CD4-positive, alpha-beta T cell treated with Interleukin-10 for 1 hour (primary cell): ENCODE data around the gene DNHD1.

Source experiments
- DNase-seq: peaks from one replicate; pipeline ENCODE4 v3.0.0-alpha.2; 2020

Gene DNHD1

DNA sequence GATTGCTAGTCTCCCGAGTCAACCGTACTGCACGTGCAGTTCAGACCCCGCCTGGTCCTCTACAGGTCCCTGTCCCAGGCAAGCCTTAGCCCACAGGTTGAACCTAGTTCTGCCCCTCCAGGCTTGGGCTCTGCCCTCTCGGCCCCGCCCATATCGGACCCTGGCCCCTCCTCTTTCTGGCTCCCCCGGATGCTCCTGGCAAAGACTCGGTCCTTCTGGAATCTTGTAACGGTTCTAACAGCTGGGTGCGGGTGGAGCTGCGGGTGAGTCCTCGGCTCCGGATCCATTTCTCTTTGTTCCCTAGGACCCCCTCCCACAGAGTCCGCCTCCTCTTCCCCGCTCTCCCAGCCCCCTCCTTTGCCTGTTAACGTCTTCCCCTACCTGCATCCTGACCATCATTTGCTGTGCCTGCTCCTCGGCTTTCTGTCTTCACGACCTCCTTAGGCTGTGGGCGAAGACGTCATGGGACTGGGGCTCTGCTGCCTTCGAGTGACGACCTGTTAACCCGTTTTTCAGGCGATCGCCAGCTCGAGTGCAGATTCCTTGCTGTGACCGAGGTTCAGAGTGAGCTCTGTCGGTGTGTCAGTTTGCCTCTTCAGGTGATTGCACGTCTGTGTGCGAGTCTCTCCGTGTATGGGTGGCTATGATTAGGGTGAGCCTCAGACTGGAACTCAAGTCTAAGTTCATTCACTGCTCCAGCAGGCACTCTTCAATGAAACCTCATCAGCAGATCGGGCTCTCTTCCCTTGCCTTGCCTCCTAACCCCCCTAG is at the start of gene DNHD1:
Gene DNHD1 (plus strand): TSS at position 212 of the 771 bp plus-strand sequence. CDS start 936 bp downstream, outside the sequence.
- no peak for DNase-seq

DNA sequence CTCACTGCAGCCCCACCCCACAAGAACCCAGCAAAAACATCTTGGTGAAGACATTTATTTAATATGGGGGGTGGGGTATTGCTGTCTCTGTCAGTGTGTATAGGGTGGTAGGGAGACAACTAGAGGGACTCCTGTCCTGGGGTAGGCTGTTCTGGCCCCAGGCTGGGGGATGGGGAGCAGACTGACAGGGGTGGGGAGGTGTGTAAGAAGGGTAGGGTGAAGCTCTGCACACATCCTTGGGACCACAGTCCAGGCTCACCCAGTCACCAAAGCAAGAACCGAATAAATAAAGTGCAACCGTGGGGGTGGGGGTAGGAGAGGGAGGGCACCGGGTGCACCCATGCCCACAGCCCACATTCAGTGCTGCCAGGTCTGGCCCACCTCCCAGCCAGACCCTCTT is 48.5 kb upstream of the DNHD1 start:
- no peak for DNase-seq

DNA sequence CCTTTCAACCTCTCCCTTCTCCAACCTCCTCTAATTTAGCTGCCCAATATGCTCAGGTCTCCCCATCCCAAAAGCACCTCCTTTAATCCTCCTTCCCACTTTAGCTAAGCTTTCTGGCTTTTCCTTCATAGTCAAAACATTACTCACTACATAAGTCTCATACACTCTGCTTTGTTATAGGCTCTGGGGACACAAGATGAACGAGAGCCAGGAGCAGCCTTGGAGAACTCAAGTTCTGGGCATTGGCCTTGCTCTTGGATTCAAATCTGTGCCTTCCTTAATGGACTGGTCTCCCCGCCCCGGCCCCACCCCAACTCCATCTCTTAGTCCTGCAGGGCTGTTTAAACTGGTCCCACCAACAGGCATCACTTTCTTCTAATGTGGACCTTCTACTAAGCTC is 44.9 kb upstream of the DNHD1 start:
- no peak for DNase-seq

DNA sequence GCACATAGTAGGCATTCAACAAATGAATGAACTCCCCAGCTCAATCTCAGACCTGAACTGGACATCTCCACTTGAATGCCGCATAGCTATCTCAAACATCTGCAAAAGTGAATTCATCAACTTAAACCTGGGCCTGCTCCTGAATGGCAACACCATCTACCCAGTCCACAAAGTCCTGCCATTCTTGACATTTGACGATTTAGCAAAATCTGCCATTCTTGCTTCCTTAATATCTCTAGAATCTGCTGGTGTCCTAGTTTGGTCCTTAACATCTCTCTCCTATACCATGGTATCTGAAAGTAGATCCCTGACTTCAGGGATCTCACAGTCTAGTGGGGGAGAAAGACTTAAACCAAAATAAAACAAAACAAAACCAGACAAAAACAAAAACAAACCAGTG is 43.9 kb upstream of the DNHD1 start:
- DNase-seq: no peak

DNA sequence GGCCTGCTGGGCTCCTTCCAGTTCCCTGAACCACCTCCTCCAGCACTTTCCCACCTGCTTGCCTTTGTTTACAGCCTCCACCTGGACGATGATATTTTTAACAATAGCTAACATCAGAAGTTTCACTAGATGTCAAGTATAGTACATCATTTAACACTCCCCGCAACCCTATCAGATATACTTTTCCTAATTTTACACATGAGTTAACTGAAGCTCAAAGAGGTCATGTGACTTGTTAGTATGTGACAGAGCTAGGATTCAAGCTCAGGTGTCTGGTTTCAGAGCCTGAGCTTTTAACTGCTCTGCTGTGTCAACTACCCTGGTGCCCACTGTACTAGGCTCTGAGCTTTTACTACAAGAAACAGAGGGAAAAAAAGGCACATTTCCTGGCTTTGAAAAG is 42.0 kb upstream of the DNHD1 start:
- DNase-seq: no peak

DNA sequence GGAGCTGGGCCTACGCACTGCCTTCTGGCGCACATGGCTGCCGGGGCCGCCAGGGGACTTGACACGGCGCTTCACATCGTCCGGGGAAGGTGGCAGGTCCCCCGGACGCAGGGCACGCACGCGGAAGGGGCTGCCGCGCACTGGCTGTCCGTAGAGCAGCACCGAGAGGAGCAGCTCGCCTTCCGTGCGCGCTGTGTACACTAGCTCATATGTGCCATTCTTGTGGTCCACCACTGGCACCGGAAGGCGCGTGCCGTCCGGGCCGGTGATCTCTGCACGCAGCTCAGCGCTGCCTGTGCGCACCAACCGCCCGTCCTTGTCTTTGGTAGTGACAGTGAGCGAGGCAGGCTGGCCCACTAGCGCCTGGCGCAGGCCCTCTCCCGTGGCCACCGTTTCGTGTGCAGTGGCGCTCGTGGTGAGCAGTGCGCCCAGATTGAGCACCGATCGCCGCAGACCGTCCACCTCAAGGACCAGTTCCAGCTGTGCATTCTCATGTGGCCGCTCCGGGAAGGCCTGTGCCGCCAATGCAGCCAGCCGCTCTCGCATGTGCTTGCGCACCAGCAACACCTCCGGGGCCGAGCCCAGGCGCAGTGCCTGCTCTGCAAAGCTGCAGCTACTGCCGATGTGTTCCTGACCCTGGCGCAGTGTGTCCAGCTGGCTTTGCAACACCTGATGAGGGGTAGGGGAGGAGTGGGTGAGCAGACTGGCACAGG is 40.6 kb upstream of the DNHD1 start:
- no peak for DNase-seq

DNA sequence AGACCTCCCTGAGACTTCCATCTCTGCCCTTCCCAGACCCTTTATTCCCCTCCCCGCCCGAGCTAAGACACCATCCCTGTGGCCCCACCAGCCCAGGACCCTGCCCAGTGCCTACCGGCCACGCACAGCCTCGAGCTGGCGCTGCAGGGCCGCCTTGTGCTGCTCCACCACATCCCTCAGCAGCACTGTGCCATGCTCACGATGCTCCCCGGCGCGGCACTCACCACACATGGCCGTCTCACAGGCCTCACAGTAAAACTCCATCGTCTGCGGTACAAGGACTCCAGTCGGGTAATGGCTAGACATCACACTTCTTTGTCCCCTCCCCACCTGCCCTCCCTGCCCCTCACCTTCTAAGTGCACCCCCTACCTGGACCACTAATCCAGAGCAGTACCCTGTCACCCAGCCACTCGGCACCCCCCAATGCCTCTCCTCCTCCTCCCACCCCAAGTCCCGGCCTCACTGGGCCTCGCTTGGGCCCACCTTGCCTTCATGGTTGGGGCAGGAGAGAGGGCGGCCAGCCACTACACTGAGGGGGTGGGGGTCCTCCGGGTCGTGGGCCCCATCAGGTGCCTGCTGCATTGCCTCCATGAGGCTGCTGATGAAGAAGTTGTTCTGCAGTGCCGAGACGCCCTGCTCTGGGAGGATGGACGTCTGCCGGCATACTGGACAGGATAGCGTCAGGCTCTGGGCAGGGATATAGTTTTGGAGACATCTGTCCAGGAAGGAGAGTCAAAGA is 39.3 kb upstream of the DNHD1 start:
- DNase-seq: no peak

DNA sequence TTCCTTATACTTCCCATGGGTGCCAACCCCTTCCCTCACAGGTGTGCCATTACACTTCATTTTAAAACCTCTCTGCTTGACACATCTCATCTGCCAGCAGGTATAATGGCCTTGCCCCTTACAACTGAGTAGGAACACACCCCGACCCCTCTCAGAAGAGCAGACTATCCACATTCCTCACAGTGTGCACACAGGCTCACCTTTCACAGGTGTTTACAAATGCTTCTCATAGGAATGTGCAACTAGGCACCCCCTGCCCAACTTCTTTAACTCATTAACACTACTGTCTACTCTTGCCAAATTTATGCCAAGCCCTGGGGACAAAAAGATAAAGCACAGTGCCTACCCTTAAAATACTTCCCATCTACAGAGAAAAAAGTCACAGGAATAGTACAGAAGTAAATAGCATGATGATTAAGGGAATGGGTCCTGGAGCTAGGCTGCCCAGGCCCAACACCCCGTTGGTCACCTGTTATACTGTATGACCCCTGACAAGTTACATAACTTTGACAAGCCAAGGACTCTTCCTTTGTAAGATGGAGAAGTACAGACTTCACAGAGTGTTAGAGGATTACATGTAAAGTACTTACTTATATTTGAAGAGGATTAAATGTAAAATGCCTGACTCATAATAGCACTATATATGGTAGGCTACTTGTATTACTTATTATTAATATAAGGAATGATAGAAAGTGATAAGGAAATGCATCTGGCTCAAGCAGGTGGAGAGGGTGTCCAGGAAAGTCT is 38.6 kb upstream of the DNHD1 start:
- DNase-seq: no peak

GRCh38 chr11:6459099-6459450 is 38.0 kb upstream of the DNHD1 start:
- DNase-seq: no peak

DNA sequence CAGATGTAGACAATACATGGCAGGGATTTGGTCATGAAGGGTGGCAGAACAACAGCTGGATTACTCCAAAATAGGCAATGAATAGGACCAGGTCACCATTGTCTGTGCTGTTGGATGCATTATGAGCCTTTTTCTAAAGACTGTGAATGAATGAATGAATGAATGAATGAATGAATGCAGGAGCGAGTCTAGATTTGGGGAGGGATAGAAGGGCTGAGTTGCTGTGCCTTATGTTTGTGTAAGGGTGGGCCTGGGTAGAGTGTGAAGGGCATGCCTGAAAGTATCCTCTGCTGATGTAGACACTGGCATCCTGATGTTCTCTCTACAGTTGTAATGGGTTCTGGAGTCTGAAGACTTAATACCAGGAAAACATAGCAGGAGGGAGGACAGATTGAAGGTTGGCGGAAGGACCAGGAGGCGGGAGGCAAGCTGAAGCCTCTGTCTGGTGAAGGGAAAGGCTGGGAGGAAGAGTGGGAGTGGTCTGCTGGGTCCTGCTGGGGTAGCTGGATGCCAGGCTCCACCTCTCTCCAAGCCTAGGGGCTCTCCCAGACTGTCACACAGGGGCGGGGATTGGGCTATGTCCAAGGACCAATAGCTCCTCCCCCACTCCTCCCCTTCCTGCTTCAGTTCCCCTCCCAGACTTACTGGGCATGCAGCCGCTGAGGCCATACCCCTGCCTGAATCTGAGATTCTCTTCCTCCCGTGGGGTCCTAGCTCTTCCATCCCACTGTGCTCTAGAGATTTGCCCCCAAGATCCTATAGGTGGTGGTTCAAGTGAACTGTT is 28.2 kb upstream of the DNHD1 start:
- DNase-seq: no peak

GRCh38 chr11:6469599-6469998 is 27.5 kb upstream of the DNHD1 start:
- DNase-seq: no peak

DNA sequence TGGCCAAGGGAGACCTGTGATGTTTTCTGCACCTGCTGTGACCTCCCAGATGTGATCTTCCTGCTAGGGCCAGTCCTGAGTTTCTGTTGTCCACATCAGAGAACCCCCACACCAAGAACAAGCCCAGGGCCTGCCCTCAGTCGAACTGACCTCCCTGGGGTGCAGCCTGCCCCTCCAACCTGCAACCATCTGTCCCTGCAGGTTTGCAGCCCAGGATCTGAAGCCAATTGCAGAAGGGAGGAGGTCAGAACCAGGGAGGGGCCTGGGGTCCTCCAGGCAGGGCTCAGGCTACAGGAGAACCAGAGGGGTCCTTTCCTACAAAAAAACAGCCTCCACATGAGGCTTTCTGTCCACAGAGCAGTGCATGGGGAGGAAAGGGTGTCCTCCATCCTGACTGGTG is 24.1 kb upstream of the DNHD1 start:
- no peak for DNase-seq

DNA sequence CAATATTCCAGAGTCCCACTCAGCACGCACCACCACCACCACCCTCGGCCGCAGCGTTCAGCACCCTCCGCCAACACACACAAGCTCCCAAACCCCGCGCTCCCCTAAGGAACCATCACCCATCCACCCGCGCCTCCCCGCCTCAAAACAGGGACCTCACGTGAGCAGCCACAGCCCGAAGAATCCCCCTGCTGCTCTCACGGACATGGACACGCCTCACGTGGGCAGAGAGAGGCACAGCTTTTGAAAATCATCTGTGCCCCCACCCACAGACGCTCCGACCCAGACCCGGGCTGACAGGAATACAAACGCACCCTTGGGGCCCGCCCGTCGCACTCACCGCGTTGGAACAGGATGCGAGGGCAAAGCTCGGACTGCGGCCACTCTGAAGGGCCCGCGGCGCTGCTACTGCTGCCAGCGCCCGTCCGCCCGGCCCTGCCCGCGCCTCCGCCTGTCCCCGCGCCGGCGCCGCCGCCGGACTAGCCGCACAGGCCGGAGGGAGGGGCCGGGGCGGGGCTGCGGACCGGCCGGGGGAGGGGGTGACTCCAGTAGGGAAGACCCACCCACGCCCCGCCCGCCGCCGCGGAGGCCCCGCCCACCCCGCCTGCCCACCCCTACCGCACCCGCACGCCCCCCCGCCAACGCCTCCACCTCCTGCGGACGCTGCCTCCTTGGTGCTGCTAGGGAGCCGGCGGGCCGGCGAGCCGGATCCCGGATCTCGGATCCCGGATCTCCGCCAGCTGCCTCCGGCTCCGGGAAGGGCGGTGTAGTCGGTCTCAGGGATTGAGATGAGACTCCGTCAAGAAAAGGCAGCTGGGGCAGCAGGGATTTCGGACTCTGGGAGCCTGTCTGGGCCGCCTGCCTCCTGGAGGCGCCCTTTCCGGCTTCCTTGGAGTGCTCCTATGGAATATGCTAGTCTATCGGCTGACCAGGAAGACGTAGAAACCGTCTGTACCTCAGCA is 23.3 kb upstream of the DNHD1 start, which contains the start of gene TRIM3:
Gene TRIM3 (minus strand): TSS at position 491 of the 962 bp plus-strand sequence. CDS start 8,246 bp downstream, outside the sequence.
- peak; percentile 81 for DNase-seq

DNA sequence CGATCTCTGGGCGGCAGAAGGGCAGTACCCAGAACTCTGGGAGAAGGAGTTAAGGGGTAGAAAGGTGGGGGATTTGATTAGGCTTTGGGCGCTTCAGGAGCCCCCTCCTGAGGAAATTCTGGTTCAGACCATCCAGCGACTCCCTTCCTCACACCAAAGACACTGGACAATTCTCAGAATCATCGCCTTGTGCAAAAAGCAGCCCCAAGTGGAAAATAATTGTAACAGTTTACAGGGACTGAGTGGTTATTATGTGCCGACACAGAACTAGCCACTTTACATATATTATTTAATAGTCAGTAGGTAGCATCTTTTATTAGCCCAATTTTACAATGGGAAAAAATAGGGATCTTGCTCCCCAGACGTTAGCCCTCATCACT is 22.7 kb upstream of the DNHD1 start:
- DNase-seq: no peak

DNA sequence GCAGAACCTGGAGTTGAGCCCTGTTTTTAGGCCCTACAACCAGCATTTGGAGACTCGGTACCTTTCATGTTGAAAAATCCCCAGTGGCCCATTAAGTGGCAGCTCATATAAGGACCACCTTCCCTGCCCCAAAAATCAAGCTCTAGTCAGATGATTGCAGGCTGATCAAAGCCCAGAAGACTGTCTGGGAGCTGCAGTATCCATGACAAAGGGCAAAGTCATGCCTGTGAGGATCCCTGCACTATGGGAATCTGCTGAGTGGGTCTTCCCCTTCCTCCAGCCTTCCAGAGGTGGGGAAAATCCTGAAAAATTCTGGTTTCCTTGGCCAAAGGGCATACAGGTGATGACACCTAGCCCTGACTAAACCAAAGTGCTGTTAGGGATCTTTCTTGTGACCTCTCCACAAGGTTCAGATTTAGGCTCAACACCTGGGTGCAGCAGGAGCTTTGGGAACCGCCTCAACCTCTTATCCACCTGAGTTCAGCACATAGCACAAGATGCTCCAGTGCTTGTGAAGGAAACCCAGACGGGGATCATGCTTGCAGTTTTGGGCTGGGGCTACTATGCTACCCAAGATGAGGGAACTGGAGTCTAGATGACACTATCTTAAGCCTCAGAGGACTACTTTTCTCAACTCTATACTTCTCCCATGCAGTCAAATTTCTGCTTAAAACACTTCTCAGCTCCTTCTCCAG is 22.1 kb upstream of the DNHD1 start:
- no peak for DNase-seq

DNA sequence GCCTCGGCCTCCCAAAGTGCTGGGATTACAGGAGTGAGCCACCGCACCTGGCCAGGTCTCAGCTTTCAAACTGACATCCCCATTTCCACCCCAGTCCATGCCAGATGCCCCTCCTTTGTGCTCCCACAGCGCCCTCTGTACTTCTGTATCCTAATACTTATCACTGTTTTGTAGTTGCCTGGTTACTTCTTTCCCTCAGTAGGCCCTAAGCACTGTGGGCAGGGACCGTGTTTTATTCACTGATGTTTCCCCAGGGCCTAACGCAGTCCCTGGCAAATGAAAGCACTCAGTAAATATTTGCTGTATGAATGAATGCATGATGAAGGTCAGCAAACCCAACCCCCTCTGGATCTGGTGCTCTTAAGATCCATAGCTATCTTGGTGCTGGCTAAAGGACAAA is 21.1 kb upstream of the DNHD1 start:
- DNase-seq: no peak

- DNase-seq: no peak
These were observed 20.5 kb upstream of the DNHD1 start for GRCh38 chr11:6476571-6476970.

DNA sequence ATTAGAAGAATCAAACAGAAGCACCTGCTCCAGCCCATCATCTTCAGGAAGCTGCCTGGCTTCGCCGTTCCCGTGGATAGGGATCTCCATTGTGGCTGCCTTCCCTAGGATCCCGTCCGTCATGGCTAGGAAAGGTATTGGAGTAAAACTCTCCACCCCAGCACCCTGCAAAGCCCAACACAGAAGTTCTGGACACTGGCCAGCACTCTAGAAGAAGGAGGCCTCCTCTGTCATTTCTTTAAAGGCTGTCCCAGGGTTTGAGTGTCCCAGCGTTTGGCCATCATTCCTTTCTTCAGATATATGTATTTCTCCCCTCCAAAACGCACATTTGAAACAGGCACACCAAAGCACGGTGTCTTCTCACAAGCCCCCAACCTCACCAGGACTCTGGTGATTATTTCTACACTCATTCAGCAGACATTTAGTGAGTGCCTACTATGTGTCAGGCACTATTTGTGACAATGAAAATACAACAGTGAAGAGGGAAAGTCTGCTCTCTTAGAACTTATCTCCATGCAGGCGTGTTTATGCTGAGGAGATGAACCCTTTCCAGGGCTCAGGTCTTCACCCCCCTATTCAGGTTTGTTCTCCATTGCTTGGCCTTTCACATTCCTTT is 16.7 kb upstream of the DNHD1 start:
- no peak for DNase-seq

- DNase-seq: peak; percentile 97
These were observed 15.8 kb upstream of the DNHD1 start, which contains the start of the genes ARFIP2 and TIMM10B for GRCh38 chr11:6481012-6481923. ARFIP2 (minus strand) TSS chr11:6481331; CDS start chr11:6480421, 910 bp downstream. TIMM10B (plus strand) TSS chr11:6481501; CDS start chr11:6481517, 16 bp downstream.
